ENCODE results near the gene OSBP2.
A peak's percentile ranks its signal among the peaks of the same experiment; 100 is the strongest.

Gene OSBP2

DNA sequence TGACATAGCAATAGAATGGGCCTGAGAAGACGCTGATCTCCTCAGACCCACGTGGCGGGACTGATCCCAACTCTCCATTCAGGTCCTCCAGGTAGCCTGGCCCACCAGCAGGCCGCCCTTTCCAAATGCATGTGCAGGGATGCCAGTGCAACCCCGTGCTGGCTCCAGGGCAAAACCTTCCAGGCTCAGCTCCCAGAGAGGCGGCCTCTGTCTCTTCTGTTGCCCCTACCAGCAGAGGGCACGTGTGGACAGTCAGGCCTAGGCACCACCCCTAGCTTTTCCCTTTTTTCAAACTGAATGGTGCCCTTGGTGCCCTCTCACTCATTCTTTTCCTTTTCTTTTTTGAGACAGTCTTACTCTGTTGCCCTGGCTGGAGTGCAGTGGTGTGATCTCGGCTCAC lies 121.7 kb downstream of the OSBP2 start:
- TF ChIP-seq TAF1 (IDR thresholded peaks at IDR 0.05; ENCODE audit: low read depth) (no peak), RAD21 (IDR thresholded peaks at IDR 0.05; ENCODE audit: low read depth) (peak; percentile 38; the same call in 1 of the 2 replicates)
- TF ChIP-seq, protein P1, sequence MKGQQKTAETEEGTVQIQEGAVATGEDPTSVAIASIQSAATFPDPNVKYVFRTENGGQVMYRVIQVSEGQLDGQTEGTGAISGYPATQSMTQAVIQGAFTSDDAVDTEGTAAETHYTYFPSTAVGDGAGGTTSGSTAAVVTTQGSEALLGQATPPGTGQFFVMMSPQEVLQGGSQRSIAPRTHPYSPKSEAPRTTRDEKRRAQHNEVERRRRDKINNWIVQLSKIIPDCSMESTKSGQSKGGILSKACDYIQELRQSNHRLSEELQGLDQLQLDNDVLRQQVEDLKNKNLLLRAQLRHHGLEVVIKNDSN (IDR thresholded peaks at IDR 0.05): no peak

DNA sequence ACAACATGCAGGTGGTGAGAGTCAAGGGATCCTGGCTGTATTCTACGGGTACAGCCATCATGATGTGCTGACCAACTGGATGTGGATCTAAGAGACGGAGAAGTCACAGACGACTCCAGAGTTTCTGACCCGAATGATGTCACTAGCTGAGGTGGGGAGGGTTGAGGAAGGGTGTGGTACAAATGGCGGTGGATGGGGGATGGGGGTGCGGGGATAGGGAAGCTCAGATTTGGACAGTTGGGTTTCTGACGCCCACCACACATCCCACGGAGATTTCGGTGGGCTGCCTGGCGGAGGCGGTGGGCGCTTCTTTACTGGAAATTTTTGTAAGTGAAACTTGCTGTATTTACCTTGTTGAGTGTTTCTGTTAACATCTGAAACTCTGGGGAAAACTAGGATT lies 126.7 kb downstream of the OSBP2 start:
- TF ChIP-seq TEAD4 (IDR thresholded peaks at IDR 0.05): no peak
- TF ChIP-seq, protein P1 (IDR thresholded peaks at IDR 0.05): no peak
- no peak for TF ChIP-seq EP300 (IDR thresholded peaks at IDR 0.05; ENCODE audit: borderline replicate concordance)
- TF ChIP-seq TAF1 (IDR thresholded peaks at IDR 0.05; ENCODE audit: low read depth): no peak
- TF ChIP-seq NFIC (IDR thresholded peaks at IDR 0.05): no peak
- TF ChIP-seq, protein P2, sequence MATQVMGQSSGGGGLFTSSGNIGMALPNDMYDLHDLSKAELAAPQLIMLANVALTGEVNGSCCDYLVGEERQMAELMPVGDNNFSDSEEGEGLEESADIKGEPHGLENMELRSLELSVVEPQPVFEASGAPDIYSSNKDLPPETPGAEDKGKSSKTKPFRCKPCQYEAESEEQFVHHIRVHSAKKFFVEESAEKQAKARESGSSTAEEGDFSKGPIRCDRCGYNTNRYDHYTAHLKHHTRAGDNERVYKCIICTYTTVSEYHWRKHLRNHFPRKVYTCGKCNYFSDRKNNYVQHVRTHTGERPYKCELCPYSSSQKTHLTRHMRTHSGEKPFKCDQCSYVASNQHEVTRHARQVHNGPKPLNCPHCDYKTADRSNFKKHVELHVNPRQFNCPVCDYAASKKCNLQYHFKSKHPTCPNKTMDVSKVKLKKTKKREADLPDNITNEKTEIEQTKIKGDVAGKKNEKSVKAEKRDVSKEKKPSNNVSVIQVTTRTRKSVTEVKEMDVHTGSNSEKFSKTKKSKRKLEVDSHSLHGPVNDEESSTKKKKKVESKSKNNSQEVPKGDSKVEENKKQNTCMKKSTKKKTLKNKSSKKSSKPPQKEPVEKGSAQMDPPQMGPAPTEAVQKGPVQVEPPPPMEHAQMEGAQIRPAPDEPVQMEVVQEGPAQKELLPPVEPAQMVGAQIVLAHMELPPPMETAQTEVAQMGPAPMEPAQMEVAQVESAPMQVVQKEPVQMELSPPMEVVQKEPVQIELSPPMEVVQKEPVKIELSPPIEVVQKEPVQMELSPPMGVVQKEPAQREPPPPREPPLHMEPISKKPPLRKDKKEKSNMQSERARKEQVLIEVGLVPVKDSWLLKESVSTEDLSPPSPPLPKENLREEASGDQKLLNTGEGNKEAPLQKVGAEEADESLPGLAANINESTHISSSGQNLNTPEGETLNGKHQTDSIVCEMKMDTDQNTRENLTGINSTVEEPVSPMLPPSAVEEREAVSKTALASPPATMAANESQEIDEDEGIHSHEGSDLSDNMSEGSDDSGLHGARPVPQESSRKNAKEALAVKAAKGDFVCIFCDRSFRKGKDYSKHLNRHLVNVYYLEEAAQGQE (IDR thresholded peaks at IDR 0.05; ENCODE audit: low read depth): no peak
- no peak for TF ChIP-seq FOXM1 (IDR thresholded peaks at IDR 0.05; ENCODE audit: borderline replicate concordance, low read depth)
- TF ChIP-seq YY1 (IDR thresholded peaks at IDR 0.05; ENCODE audit: low read depth): no peak
- TF ChIP-seq TCF12 (IDR thresholded peaks at IDR 0.05; ENCODE audit: low read depth): no peak
- no peak for TF ChIP-seq ZBTB7A (IDR thresholded peaks at IDR 0.05; ENCODE audit: low read depth)

DNA sequence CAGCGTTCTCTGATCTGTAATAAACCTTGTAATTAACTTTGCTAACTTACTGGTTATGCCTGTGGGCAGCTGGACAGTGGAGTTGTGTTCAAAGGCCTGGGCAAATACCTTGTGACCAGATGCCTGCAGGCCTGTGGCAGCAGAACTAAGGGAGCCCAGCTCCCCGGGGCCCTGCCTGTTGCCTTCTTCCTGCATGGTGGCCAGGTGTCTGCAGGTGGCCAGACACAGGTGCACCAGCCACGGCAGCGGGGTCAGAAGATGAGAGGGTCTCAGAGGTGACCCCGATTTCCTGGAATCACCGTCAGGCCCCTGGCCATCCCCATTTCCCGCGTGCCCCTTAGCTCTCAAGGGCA lies 127.2 kb downstream of the OSBP2 start:
- TF ChIP-seq TCF12 (IDR thresholded peaks at IDR 0.05; ENCODE audit: low read depth) (no peak), TEAD4 (IDR thresholded peaks at IDR 0.05) (no peak), CREB1 (IDR thresholded peaks at IDR 0.05; ENCODE audit: low read depth) (no peak), EP300 (IDR thresholded peaks at IDR 0.05; ENCODE audit: borderline replicate concordance) (no peak), NFIC (IDR thresholded peaks at IDR 0.05) (no peak)
- TF ChIP-seq, protein P3, sequence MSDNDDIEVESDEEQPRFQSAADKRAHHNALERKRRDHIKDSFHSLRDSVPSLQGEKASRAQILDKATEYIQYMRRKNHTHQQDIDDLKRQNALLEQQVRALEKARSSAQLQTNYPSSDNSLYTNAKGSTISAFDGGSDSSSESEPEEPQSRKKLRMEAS (IDR thresholded peaks at IDR 0.05): no peak

DNA sequence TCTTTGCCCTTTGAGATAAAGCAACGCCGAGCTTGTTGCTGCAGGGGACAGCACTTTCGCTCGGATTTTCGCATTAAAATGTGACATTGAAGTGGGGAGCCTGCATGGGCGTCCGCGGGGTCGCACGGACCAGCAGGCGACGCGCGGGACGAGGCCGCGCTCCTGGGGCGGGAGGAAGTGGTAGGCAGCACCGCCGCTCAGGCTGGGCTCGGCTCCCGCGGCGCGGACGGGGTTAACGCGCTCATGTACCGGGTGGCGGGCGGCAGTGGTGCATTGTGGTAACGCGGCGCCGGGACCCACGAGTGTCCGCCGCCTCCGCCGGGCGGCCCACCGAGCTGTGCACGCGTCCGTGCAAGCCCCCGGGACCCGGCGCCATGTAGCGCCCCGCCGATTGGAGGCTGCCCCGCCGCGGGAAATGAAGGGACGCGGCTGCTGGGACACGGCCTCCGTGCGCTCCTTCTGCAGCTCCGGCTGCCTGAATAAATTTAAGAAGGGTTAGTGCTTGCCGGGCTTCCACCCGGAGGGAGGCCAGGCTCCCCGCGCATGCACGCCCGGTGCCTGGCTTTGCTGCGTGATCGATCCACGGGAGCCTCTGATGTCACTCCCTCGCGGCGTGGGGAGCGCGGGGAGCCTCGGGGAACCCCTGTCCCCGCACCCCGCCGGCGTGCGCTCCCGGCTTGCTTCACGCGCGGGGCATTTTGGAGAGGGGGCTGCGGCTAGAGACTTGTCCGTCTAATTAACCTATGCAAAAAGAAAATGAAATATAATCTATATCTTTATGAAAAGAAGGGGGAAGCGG lies 127.7 kb downstream of the OSBP2 start:
- TF ChIP-seq YY1 (IDR thresholded peaks at IDR 0.05; ENCODE audit: low read depth): 0 out of 2 replicates have a peak, but pooled peaks have one; percentile 11
- TF ChIP-seq, protein P3 (IDR thresholded peaks at IDR 0.05): peak; percentile 63; the same call in 1 of the 2 replicates
- no peak for TF ChIP-seq EP300 (IDR thresholded peaks at IDR 0.05; ENCODE audit: borderline replicate concordance)
- TF ChIP-seq TEAD4 (IDR thresholded peaks at IDR 0.05): no peak
- peak; percentile 64; the same call in 1 of the 2 replicates for TF ChIP-seq ZBTB7A (IDR thresholded peaks at IDR 0.05; ENCODE audit: low read depth)
- TF ChIP-seq CEBPB (IDR thresholded peaks at IDR 0.05): no peak

DNA sequence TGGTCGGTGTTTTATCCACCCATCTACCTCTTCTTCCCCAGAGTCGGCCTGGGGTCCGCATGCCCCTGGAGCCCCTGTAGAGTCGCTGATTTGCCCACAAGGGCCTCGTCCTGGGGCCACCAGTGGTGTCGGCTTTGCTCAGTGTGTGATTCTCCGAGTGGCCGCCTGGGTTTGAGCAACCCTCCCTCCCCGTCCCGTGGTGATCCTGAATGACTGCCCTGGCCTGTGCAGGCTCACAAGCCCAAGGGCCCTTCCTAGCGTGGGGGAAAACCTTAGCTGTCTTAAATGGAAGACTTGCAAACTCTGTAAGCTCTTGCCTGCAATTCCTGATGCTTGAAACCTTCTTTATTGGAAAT lies 128.3 kb downstream of the OSBP2 start:
- TF ChIP-seq TAF1 (IDR thresholded peaks at IDR 0.05; ENCODE audit: low read depth): no peak
- no peak for TF ChIP-seq EP300 (IDR thresholded peaks at IDR 0.05; ENCODE audit: borderline replicate concordance)
- no peak for TF ChIP-seq CREB1 (IDR thresholded peaks at IDR 0.05; ENCODE audit: low read depth)
- TF ChIP-seq FOXM1 (IDR thresholded peaks at IDR 0.05; ENCODE audit: borderline replicate concordance, low read depth): no peak
- TF ChIP-seq YY1 (IDR thresholded peaks at IDR 0.05; ENCODE audit: low read depth): no peak
- no peak for TF ChIP-seq EGR1 (IDR thresholded peaks at IDR 0.05)
- TF ChIP-seq TEAD4 (IDR thresholded peaks at IDR 0.05): no peak
- TF ChIP-seq RAD21 (IDR thresholded peaks at IDR 0.05; ENCODE audit: low read depth): no peak
- no peak for TF ChIP-seq ZBTB7A (IDR thresholded peaks at IDR 0.05; ENCODE audit: low read depth)
- TF ChIP-seq, protein P1 (IDR thresholded peaks at IDR 0.05): no peak
- TF ChIP-seq NFIC (IDR thresholded peaks at IDR 0.05): no peak
- TF ChIP-seq, protein P3 (IDR thresholded peaks at IDR 0.05): no peak
- no peak for TF ChIP-seq CEBPB (IDR thresholded peaks at IDR 0.05)
- TF ChIP-seq TCF12 (IDR thresholded peaks at IDR 0.05; ENCODE audit: low read depth): no peak
- TF ChIP-seq, protein P2 (IDR thresholded peaks at IDR 0.05; ENCODE audit: low read depth): no peak

All from Ishikawa (cell line).